SK-N-SH treated with all-trans-retinoic acid at 6 μM for 48 hours (cell line): Measurements from ENCODE around the gene ATN1.
"Not testable (repeated sequence)": the region's sequence is repeated elsewhere in the genome, so short reads cannot be mapped to it uniquely, and the experiment has no call there.

Experiments used
- ARNTL ChIP-seq: fragments of 450-650 bp; formaldehyde crosslinking; IDR thresholded peaks from 2 replicates; pipeline ENCODE4 v1.5.0; 2020; ENCODE audit warnings: low read depth, mild to moderate bottlenecking, moderate library complexity, borderline replicate concordance
- CREB5 ChIP-seq: fragments of 250-450 bp; sonication (Bioruptor Pico); IDR thresholded peaks from 2 replicates; pipeline ENCODE4 v1.5.1; 2020; ENCODE audit warnings: low read depth, mild to moderate bottlenecking, moderate library complexity
- CSDC2 ChIP-seq: fragments of 250-450 bp; sonication (Bioruptor Pico); IDR thresholded peaks from 2 replicates; pipeline ENCODE4 v1.5.0; 2020; ENCODE audit warnings: mild to moderate bottlenecking, moderate library complexity
- ESRRG ChIP-seq: fragments of 250-450 bp; sonication (Bioruptor Pico); IDR thresholded peaks from 2 replicates; pipeline ENCODE4 v1.6.1; 2021; ENCODE audit warnings: mild to moderate bottlenecking
- GLIS3 ChIP-seq: fragments of 250-450 bp; sonication (Bioruptor Pico); IDR thresholded peaks from 2 replicates; pipeline ENCODE4 v1.5.0; 2020; ENCODE audit warnings: mild to moderate bottlenecking, moderate library complexity
- PATZ1 ChIP-seq: fragments of 250-450 bp; sonication (Bioruptor Pico); IDR thresholded peaks from 2 replicates; pipeline ENCODE4 v1.8.0; 2020; ENCODE audit warnings: mild to moderate bottlenecking, moderate library complexity, borderline replicate concordance
- POU6F1 ChIP-seq: fragments of 250-450 bp; sonication (Bioruptor Pico); IDR thresholded peaks from 2 replicates; pipeline ENCODE4 v1.8.0; 2021; ENCODE audit warnings: low read depth, mild to moderate bottlenecking, moderate library complexity, borderline replicate concordance
- RARB ChIP-seq: fragments of 250-450 bp; sonication (Bioruptor Pico); IDR thresholded peaks from 2 replicates; pipeline ENCODE4 v1.8.0; 2021; ENCODE audit warnings: mild to moderate bottlenecking, moderate library complexity
- TCF4 ChIP-seq: fragments of 250-450 bp; sonication (Bioruptor Pico); IDR thresholded peaks from 2 replicates; pipeline ENCODE4 v1.8.0; 2021; ENCODE audit warnings: mild to moderate bottlenecking, moderate library complexity, borderline replicate concordance
- TOX ChIP-seq: fragments of 250-450 bp; sonication (Bioruptor Pico); IDR thresholded peaks from 2 replicates; pipeline ENCODE4 v1.8.0; 2021; ENCODE audit warnings: mild to moderate bottlenecking, moderate library complexity, borderline replicate concordance
- TSHZ2 ChIP-seq: fragments of 250-450 bp; sonication (Bioruptor Pico); IDR thresholded peaks from 2 replicates; pipeline ENCODE4 v1.5.0; 2020; ENCODE audit warnings: mild to moderate bottlenecking, moderate library complexity
- ZC3H10 ChIP-seq: fragments of 250-450 bp; sonication (Bioruptor Pico); IDR thresholded peaks from 2 replicates; pipeline ENCODE4 v1.5.1; 2021; ENCODE audit warnings: mild to moderate bottlenecking, moderate library complexity
- ZFP30 ChIP-seq: fragments of 450-650 bp; formaldehyde crosslinking; IDR thresholded peaks from 2 replicates; pipeline ENCODE4 v1.5.0; 2022; ENCODE audit warnings: mild to moderate bottlenecking, moderate library complexity
- ZNF565 ChIP-seq: fragments of 450-650 bp; formaldehyde crosslinking; conservative IDR thresholded peaks from 2 replicates; pipeline ENCODE4 v1.5.0; 2020; ENCODE audit warnings: low read depth, mild to moderate bottlenecking, moderate library complexity

- not testable (repeated sequence) for TF ChIP-seq PATZ1 (CRISPR knock-in tag); TCF4 (CRISPR knock-in tag); CSDC2 (CRISPR knock-in tag); TOX (CRISPR knock-in tag); RARB (CRISPR knock-in tag); GLIS3 (CRISPR knock-in tag); CREB5 (CRISPR knock-in tag); ESRRG (CRISPR knock-in tag); ZNF565 (CRISPR knock-in tag); ZC3H10 (CRISPR knock-in tag); ARNTL (CRISPR knock-in tag); POU6F1; ZFP30; TSHZ2
Observed at GRCh38 chr12:6889775-6890573, 37.8 kb upstream of the ATN1 start.
